Measurements from ENCODE around the gene IL18BP. TPM values are rescaled to one million over a fixed set of nuclear protein-coding genes. Genes with fewer than 3 reads are reported as not detected.

IL18BP gene
- total RNA-seq, 1 donor from 2014 or later = 3.7 TPM

DNA sequence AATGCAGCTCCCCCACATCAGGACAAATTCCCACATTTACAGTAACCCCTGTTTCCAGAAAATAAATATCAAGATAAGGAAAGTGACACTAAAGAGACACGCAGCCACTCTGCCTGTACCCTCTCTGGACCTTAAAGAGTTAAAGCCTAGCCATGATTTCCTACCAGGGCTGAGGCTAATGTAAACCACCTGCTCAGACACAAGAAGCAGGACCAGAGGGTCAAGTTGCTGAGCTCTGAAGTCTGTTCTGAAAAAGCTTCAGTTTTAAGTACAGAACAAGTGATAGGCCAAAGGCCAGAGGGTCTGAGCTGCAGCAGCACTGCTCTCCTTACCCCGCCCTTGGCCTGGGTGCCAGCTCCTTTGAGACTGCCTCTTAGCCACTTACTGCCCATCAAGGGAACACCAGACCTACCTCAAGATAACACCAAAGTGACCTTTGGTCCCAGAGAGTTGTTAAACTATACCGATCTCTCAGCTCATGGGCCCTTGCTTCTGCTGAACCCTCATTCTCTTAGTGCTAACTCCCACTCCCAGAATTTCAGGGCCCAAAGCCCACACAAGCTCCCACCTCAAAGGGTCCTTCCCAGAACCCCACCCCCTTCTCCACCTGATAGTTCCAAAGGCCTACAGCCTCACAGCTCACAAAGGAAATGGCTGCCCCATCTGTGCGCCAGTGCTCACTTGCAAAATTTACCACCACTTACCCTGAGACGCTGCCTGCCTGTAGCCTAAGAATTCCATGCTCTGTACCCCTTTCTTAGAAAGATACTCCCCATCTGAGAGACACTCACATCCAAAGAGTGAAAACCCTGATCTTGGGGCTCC, 40.5 kb downstream of the IL18BP start:
- no peak for ATAC-seq
- intact Hi-C loops (cut with micrococcal nuclease) = no loop called here
- peak; percentile 40 for DNase-seq

DNA sequence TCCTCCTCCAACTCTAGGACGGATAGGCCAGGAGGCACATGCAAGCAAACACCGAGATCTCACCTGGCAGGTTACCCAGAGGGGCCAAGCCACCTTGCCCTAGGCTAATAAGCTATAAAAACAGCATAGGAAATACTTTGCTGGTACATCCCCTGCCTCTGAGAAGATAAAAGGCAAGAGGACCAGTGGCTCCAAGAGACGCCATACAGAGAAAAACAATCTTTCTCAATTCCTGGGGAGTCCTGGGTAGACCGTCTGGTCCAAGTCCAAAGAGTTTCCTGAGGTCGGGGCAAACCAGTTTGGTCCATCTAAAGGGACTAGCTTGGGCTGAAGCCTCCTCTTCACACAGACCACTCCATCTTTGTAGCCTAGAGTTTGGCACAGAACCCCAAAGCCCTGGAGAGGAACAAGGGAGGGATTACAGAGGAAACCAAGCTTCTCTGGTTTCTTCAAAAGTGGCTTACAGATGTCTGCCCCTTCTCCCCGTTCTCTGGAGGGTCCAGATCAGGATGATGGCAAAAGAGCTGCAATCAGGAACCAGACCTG, 41.2 kb downstream of the IL18BP start:
- DNase-seq (no peak), ATAC-seq (no peak)
- intact Hi-C loops (cut with micrococcal nuclease) = loop anchor here (5.0 kb wide), 1 partner anchor 42 kb away; the partner anchor contains the start of genes LRRC51 and NUMA1

DNA sequence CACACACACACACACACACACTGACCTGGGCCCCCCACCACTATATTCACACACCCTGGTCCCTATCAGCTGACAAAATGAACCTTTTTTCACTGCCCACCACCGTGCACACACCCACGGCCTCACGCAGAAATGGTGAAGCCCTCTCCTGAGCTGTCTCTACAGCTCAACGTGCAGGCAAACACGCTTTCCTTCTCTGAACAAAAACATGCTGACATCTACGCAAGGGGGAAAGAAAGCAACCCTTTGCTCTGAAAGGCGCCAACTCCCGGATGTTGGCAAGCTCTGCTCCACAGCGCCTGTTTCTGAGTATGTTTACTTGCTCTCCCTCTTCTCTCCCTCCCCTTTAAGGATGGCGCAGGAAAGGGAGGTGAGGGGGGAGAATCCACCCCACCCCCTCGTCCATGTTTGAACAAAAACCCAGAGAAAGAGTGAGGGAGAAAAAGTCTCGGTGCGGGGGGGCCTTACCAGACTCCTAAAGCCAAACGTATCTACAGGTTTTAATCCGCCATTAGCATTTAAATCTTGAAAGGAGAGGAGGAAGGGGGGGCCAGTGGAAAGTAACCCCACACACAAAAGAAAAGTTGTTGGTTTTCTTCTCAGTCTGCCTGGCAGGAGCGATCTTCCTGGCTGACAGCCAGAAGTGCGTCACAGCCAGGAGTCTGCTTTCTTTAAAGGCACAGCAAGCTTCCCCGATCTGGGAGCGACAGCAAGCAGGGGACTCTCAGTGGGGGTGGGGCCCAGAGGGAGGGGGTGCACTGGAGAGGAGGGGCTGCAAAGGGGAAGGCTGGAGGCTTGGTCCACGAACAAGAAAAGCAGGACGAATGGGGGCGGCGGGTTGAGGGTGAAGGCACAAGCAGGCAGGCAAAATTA, 42.0 kb downstream of the IL18BP start:
- peak; percentile 98 for DNase-seq
- ATAC-seq = peak; percentile 81
- intact Hi-C loops (cut with micrococcal nuclease) = loop anchor here (5.0 kb wide), 1 partner anchor 42 kb away; the partner anchor contains the start of genes LRRC51 and NUMA1

DNA sequence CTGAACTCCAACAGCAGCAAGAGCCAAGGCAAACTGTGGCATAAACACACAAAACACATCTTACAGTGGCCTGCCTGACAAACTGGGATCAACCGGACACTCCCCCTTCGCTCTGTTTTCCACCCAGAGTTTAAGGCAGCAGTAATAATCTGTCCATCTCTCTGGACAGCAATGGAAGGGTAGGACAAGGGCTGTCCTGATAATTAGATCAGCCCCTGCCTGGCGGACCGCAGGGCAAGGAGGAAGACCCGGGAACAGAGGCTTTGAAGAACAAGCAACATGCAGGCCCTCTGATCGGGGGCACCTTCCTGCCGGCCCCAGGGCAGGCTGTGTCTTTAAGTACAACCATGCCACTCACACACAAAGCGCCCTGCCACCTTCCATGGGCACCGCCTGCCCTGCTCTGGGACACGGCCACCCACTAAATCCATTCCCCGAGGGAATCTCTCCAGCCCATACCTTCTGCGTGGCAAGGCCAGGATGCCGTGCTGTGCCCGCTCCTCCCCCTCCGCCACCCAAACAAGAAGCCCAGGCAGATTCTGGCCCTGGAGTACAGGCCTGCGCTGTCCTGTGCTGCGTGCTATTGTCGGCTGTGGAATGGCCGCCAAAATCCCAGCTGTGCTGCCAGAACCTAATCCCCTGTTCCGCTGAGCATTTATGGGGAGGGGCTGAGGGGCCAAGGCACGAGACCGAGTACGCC, 42.8 kb downstream of the IL18BP start:
- ATAC-seq = peak; percentile 77
- peak; percentile 88 for DNase-seq
- intact Hi-C loops (cut with micrococcal nuclease) = loop anchor here (5.0 kb wide), 1 partner anchor 41 kb away; the partner anchor contains the start of genes LRRC51 and NUMA1

DNA sequence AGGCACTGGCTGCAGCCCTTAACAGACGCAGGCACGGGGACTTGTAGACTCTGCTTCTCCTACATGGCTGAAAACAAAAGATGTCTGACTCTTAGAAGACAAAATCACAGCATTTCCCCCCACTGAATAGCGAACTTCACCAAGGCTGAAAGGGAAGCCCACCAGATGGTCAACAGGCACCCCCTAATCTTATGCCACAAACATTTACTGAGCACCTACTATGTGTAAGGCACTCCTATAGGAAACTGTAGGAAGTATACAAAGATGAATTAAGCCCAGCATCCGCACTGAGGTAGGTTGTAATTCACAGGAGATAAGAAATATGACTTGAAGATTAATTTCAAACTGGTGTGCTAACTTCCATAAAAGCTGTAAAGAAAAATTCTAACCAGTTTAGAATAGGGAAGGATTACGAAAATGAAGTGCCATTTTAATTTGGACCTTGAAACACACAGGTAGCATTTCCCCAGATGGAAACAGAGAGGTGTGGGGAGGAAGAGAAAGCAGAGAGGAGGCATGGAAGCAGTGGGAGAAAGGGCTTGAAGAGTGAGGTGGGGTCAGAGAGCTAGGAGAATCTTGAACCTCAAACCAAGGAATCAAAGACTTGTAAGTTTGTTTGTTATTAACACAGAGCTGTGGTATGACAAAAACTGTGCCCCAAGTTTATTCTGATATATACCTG, 43.5 kb downstream of the IL18BP start:
- no peak for DNase-seq
- no peak for ATAC-seq
- intact Hi-C loops (cut with micrococcal nuclease) = loop anchor here (5.0 kb wide), 1 partner anchor 40 kb away; the partner anchor contains the start of genes LRRC51 and NUMA1

DNA sequence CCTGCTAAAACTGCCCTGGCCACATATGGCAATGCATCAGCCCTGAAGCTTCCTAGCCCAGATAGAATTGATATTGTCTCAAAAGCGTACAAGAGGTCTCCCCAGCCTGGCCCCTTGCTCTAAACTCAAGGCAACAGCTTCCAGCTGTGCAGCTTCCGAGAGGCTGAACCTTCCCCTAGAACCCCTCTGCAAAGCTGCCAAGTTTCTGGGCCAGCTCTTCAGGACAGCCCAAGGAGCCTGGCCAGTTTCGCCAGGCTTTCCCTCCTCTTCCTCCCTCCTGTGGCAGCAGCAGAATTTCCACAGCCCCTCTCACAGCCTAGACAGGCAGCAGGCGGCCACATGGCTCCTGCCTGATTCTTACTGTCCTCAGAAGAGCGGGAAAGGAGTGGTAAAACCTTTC, 47.1 kb downstream of the IL18BP start:
- DNase-seq = no peak
- intact Hi-C loops (cut with micrococcal nuclease) = no loop called here
- no peak for ATAC-seq

DNA sequence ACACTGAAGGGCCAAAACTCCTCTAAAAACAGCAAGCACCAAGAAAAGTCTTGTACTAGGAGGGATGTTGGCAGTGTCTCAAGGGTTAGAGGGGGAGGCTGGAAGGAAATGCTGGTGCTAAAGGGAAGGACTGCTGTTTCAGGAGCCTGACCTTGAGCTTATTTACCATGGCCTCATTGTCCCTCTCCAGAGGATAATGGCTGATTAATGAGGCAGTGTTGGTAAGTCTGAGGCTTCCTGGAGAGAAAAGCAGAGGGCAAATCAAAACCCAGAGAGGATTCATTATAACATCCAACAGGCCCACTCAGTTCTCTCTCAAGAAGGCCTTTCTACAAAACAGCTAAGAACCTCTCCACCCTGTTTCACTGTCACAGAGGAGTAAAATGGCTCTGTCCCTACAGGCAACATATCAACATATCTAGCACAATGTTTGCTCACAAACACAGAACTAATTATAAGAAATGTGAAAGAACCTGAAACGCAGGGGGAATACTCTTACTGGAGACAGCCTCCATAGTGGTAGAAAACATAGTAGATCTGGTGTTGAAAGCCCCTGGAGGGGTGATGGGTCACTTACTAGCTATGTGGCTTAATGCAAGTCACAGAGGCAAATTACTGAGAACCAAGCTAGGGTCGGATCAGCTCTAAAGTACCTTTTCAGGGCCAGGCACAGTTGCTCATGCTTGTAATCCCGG, 50.2 kb downstream of the IL18BP start:
- peak; percentile 31 for ATAC-seq
- intact Hi-C loops (cut with micrococcal nuclease) = no loop called here
- no peak for DNase-seq

Other genes starting within 250 kb of the IL18BP start
- gene DEFB108B, start 165.7 kb upstream of the IL18BP start, total RNA-seq = not detected
- not detected for gene DEFB131B, start 120.5 kb upstream of the IL18BP start, total RNA-seq
- 4.0 TPM for gene XNDC1N, start 70.3 kb upstream of the IL18BP start, total RNA-seq
- 21.1 TPM for gene RNF121, start 69.9 kb upstream of the IL18BP start, total RNA-seq
- 85.7 TPM for gene NUMA1, start 81.6 kb downstream of the IL18BP start, total RNA-seq
- 5.4 TPM for gene LRRC51, start 81.9 kb downstream of the IL18BP start, total RNA-seq
- gene LAMTOR1, start 104.4 kb downstream of the IL18BP start, total RNA-seq = 75.6 TPM
- gene TOMT, start 107.0 kb downstream of the IL18BP start, total RNA-seq = not detected
- gene ANAPC15, start 113.8 kb downstream of the IL18BP start, total RNA-seq = 51.7 TPM
- gene FOLR3, start 136.8 kb downstream of the IL18BP start, total RNA-seq = 1.2 TPM
- gene FOLR1, start 193.2 kb downstream of the IL18BP start, total RNA-seq = 0.50 TPM
- gene FOLR2, start 217.9 kb downstream of the IL18BP start, total RNA-seq = 21.9 TPM
- 136 TPM for gene INPPL1, start 225.9 kb downstream of the IL18BP start, total RNA-seq
- not detected for gene PHOX2A, start 245.3 kb downstream of the IL18BP start, total RNA-seq

Data from left ventricle myocardium superior (tissue), 1 donor.